NT2/D1 (cell line): ENCODE measurements around the gene PDE8A.

Experiments used
- SUZ12 ChIP-seq: IDR thresholded peaks from 2 replicates; pipeline ENCODE4 v1.6.1; 2011; ENCODE audit not compliant: insufficient read length, insufficient read depth; ENCODE audit errors: extremely low read depth
- YY1 ChIP-seq: IDR thresholded peaks from 2 replicates; pipeline ENCODE4 v1.6.1; 2011; ENCODE audit not compliant: insufficient read length, insufficient read depth
- ZNF274 ChIP-seq: IDR thresholded peaks from 2 replicates; pipeline ENCODE4 v1.6.1; 2011; ENCODE audit warnings: mild to moderate bottlenecking, low read depth, low read length

DNA sequence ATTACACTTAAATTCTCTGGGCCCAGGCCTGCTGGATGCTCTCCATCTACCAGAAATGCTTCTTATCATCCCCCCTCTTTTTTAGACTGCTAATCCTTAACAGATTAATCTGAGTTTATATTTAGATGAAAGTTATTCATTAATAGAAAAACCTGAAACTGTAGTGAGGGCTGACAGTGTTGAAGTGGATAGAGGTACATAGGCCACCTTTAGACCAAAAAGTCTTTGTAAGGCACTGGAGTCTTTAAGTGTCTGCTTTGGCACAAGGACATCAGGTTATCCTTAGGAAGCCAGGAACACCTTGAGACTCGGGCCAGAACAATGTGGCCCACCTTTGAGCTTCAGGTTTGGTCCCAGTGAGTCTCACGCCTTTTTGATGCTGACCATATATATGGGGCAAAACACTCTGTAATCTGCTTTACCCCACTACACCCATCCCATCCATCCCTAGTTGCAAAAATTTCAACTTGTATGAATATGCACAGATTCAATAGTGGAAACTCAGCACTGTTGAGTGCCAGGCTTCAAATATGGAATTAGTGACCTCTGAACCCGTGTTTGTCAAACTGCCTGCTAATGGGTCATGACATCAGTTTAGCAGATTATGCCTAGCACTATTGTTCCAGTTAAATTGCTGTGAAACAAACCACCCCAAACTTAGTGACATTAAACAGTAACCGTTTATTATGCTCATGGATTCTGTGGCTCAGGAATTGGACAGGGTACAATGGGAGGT lies 44.0 kb downstream of the PDE8A start:
- no peak for TF ChIP-seq ZNF274
- no peak for TF ChIP-seq YY1
- TF ChIP-seq SUZ12, result no peak
